DMS 273 treated with DMSO at 0.1 percent for 48 hours (cell line): Measurements from ENCODE around the gene ACSF3.
"Not testable (repeated sequence)": the region's sequence is repeated elsewhere in the genome, so short reads cannot be mapped to it uniquely, and the experiment has no call there.

Source experiments
- DNase-seq: peaks from one replicate; lab custom pipeline; 2025; lab: John Stamatoyannopoulos, UW

The ACSF3 gene

DNA sequence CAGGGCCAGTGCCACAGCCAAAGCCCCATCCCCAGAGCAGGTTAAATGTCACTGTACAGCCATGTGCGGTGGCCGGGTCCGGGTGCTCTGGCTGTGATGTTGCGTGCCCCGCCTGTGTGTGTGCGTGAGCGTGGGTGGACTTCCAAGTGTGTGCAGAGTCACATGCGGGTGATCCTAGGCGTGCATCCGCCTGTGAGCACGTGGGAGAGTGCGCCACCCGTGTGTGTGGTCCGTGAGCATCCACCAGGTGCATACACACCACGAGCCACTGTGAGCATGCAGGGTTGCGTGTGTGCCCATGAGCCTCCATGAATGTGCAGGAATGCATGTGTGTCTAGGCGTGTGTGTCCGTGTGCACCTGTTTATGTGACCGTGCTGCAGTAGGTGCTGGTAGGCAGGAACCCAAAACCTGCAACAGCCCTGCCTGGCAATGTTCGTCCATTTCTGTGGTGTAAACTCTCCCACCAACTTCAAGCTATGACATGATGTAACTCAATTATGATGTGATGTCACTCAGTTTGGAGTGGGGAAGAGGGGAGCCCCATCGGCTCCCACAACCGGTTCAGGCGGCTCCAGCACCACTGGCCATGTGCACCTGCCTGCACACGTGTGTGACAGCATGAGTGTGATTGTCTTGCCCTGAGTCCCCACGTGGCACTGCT, 37.6 kb upstream of the ACSF3 start:
- DNase-seq: no peak

DNA sequence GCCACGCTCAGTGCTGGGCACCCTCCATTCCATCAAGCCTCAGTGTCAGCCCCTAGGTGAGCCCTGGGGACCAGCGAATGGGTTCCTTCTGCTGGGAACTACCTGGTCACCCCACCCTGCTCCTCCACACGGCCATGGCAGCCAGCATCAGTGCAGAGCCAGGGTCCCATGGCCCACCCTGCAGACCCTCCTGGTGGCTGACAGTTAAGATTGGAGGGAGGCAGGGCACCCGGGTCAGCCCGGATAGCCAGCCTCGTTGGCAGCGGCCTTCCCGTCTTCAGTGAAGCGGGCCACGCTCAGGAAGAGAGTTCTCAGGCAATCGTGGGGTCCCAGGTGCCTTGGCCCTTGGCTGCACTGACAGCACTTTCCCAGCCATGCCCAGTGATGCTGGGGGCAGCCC, 37.1 kb upstream of the ACSF3 start:
- DNase-seq: no peak

DNA sequence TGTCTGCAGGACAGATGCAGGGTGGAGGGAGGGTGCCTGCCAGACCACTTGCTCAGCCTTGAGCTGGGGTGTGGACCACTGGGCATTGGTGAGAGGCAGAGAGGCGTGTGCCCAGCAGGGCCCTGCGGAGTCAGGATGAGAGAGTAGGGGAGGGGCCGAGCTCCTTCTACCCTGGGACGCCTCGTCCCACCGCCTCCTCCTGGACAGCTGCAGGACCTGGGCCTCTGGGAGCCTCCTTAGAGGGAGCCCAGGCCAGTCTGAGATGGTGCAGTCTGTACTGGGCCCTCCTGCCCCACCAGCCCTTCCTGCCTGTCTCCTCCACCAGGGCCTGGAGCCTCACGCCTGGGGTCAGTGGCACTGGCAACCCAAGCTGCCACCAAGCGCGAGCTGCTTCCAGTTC, 35.9 kb upstream of the ACSF3 start:
- DNase-seq: no peak

DNA sequence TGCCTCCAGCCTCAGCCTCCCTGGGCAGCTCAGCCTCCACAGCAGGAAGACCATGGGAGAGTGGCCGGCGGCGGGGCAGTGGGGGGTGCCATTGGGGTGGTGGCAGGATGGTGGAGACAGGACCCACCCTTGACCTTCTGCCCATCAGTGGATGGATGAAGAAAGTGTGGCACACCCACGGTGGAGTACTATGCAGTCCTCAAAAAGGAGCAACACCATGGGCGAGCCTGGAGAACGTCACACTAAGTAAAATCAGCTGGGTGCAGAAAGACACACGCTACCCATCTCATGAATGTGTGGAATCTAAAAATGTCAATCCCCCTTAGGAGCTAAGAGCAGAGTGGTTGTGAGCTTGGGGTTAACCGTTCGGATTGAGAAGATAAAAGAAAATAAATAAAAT, 34.8 kb upstream of the ACSF3 start:
- no peak for DNase-seq

DNA sequence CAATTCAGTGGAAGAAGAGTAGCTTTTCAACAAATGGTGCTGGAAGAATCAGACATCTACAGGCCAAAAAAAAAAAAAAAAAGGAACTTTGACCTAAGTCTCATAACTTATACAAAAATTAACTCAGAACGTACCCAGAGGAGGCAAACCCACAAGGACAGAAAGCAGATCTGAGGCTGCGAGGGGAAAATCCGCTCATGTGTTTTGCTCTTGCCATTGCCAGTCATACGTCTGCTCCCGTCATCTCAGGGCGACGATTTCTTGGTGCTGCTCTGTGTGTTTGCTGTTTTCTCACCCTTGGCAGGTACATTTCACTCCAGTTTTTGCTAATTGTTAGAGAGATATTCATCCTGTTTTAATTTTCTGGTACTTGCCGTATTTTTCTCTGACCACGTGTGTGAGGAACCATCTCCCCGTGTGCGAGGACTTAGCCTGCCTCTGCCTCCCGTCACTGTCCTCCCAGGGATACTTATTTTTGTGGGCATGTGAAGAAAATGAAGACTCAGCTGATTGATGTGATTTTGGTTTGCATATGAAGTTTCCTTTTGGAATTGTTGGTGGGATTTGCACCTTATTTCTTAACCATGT, 33.4 kb upstream of the ACSF3 start:
- no peak for DNase-seq

DNA sequence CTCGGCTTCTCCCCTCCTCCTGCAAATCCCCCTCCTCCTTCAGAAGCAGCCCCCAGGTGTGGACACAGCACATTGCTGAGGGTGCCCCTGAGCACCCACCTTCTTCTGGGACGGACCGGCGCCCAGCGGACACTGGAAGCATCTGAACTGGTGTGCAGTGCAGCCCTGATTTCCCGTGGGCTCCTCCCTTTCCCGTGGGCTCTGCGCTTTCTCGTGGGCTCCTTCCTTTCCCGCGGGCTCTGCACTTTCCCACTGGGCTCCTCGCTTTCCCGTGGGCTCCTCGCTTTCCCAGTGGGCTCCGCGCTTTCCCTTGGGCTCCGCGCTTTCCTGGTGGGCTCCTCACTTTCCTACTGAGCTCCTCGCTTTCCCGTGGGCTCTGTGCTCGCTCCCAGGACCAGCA, 32.6 kb upstream of the ACSF3 start:
- DNase-seq: no peak

DNA sequence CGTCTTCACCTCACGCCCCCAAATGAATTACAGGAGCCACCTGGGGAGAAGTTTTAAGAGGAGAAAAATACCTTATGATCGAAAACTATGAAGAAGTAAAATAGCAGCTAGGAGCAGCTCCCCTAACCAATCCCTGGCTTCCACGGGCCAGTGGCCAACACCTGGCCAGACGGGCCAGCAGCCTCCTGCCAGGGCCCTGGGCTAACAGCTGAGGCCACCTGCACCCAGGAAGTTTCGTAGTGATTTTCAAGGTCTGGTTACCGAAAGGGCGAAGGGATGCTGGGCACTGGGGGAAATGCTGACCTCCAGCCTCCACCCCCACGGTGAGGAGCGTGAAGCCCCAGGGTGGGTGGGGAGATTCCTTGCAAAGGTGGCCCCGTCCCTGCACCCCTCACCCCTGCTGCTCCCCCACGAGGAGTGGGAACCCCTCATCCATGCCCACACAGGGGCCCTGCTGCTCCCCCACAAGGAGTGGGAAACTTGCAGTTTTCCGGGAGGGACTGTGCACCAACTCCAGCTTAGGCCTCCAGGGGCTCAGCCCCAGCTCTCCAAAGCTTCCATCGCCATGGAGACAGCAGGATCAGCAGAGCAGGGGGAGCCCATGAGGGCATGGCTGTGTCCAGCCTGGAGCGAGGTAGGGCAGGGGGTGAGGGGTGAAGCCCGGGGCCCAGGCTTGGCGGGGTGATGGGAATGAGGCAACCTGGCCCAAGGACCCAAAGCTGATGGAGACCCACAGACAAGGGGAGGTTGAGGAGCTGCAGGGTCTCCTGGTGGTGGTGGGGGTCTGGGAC, 31.9 kb upstream of the ACSF3 start:
- DNase-seq: no peak

DNA sequence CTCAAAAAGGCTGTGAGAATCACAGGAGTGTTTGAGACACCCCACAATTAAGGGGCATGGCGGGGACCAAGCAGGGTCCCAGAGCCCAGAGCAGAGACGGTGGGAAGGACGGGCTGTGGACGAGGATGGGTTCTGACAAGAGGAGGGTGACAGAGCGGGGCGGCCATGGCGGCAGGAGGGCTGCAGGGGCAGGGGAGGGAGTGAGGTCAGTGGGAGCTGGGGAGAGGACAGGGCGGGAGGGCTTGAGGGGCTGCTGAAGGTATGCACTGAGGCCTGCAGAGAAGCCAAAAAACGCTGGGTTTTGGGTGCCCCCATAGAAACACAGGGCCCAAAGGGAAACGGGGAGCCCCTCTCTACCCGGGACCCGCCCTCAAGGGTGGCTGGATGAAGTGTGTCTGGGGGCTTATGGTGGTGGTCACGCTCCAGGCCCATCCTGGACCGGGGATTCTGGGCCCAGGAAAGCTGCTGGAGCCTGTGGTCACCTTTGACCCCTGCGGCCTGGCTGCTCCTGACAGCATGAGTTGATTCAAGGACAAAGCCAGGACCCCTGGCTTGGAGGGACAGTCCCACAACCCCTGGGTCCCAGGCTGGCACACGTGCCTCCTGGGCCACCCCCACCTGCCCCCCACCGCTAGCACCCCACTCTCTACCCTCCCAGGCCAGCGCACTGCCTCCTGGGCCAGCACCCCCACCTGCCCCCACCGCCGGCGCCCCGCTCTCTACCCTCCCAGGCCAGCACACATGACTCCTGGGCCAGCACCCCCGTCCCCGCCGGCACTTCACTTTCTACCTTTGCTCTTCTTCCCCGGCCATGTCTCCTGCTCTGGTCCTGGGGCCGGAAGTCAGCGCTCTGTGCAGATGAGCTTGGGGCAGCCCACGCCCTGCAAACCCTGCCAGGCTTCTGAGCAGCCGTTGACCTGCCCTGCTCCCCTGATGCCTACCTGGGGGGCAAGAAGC, 31.0 kb upstream of the ACSF3 start:
- no peak for DNase-seq

DNA sequence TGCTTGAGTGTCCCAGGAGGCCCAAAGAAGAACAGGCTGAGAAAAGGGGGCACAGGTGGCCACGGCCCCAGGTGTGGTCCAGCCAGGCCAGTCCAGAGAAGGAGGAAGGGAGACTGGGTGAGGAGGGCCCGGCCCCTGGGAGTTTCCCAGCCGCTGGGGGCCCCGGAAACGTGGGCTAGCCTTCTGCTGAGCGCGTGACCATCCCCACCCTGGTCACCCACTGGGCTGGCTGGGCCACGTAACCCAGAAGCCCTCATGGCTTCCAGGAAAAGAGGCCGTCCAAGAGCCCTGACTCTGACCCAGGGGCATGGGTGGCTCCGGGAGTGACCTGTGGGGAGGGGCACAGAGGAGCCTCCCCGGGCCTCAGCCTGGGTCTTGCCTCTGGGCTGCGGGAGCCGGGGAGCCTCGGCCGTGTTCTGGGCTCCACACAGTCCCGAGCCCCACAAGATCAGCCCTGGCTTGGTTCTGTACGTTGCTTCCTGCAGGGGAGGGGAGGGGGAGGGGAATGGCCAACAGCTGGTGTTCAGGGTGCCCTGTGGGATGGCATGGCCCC, 29.8 kb upstream of the ACSF3 start:
- no peak for DNase-seq

DNA sequence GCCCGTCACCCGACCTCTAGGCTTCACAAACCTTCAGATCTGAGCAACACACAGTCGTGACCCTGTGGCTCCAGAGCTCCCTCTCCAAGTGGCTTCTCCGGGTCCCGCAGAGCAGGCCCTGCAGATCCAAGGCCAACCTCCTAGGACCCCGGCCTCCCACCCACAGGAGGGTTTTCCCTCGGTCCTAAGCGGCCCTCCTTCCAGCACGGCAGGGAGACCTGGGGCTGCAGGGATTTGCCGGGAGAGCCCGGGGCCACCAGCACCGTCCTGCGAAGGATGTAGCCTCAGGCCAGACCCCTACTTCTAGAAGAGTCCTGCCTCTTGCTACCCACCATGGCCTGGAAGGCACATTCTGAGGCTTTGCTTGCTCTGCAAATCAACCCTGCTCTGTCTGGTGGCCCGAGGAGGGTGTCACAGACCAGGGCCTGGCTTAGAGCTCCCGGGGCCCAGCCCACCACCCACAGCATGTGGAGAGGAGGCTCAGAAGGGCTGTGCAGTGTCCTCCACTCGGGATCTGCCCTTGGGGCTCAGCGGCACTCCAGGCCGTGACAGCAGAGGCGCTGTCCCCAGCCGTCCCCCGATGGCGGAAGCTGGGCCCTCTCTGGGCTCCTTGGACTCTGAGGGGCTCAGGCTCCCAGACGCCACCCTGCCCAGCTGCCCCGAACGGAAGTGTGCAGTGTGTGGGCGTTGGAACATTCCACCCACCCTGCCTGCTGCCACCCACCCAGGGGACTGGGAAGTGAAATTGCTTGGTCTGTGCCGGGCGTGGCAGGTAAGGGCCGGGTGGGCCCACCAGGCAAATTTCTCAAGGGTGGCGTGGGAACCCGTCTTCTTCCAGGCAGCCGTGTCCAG, 28.8 kb upstream of the ACSF3 start:
- DNase-seq: no peak

DNA sequence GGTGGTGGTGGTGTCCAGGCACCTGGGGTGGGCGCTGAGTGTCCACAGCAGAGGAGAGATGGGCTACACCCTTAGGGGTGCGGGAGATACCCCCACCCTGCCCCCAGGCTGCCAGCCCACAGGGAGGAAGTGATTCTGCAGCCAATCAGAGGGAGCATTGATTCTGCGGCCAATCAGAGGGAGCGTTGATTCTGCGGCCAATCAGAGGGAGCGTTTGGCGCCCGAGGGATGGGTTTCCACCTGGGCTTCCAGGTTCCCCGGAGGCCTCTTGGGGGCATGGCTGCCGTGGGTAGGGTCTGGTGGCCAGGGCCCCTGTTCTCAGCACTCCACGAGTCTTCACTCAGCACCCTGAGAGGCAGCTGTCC, 28.2 kb upstream of the ACSF3 start:
- DNase-seq: no peak

DNA sequence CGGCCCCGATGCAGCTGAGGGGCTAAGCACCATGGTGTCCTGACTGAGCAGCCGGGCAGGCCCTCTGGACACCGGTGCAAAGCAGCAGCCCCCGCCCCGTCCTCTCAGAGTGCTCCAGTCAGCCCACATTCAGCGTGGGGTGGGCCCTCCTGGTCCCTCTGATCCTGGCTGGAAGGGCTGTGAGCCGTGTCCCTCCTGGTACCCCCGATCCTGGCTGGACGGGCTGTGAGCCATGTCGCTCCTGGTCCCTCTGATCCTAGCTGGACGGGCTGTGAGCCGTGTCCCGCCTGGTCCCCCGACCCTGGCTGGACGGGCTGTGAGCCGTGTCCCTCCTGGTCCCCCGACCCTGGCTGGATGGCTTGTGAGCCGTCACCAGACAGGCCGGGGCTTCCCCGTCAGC, 26.9 kb upstream of the ACSF3 start:
- DNase-seq: no peak

DNA sequence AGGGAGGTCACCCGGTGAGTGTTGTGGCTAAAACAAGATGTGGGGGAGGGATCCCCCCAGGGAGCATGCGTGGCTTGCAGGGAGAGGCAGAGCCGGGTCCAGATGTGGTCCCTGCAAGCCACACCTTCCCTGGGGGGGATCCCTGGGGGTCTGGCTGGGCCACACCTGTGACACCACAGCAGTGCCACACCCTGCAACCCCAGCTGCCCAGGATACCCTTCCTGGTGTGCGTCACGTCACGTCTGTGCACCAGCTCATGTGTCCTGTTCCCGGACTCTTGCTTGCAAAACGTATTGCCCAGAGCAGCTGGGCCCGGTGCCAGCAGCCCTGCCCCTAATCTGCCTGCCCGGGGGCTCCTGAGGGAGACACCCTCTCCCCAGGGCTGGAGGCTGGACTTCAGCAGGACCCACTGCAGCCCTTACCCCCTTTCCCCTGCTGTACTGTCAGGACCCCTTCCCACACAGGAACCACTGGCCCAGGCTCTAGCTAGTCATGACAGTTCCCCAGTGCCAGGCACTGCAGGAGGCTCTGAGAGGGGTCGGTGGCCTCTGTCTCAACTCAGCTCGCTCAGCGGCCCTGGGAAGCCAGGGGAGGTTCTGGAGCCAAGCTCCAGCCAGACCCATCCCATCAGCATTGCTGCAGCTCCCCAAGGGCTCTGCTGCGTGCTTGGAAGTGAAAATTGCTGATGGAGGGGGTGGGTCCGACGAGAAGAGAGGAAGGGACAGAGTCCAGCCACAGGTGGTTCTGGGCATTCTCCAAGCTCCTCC, 25.8 kb upstream of the ACSF3 start:
- DNase-seq: no peak

DNA sequence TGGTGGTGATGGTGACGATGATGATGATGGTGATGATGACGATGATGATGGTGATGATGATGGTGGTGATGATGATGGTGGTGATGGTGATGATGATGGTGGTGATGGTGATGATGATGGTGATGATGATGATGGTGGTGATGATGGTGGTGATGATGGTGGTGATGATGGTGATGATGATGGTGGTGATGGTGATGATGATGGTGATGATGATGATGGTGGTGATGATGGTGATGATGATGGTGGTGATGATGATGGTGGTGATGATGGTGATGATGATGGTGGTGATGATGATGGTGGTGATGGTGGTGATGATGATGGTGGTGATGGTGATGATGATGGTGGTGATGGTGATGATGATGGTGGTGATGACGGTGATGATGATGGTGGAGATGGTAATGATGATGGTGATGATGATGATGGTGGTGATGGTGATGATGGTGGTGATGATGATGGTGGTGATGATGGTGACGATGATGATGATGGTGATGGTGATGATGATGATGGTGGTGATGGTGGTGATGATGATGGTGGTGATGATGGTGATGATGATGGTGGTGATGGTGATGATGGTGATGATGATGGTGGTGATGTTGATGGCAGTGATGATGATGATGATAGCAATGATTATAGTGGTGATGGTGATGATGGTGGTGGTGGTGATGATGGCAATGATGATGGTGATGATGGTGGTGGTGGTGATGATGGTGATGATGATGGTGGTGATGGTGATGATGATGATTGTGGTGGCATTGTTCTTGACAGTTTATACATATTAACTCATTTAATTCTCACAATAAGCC, 24.6 kb upstream of the ACSF3 start:
- not testable (repeated sequence) for DNase-seq

DNA sequence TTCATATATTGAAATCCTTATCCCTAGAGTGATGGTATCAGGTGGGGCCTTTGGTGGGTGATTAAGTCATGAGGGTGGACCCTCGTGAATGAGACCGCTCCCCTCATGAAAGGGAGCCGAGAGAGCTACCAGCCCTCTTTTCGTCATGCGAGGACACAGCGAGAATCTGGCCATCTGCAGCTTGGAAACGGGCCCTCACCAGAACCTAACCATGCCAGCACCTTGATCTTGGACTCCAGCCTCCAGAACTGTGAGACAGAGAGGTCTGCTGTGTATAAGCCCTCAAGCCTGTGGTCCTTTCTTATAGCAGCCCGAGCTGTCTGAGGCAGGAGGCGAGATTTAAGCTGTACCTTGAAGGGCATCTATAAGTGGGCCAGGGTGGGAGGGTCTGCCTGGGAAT, 23.7 kb upstream of the ACSF3 start:
- no peak for DNase-seq

DNA sequence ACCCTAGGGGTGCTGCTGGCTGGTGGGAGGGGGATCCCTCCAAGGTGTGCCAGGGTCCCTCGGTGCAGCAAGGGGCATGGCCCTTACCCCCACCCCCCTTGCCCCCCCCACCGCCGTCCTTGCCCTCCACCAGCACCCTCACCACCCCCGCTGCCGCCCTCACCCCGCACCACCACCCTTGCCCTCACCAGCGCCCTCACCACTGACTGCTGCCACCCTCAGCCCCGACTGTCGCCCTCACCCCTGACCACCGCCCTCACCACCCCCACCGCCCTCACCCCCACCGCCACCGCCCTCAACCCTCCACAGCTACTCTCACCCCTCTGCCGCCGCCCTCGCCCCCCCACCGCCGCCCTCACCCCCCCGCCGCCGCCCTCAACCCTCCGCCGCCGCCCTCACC, 23.1 kb upstream of the ACSF3 start:
- DNase-seq: no peak

DNA sequence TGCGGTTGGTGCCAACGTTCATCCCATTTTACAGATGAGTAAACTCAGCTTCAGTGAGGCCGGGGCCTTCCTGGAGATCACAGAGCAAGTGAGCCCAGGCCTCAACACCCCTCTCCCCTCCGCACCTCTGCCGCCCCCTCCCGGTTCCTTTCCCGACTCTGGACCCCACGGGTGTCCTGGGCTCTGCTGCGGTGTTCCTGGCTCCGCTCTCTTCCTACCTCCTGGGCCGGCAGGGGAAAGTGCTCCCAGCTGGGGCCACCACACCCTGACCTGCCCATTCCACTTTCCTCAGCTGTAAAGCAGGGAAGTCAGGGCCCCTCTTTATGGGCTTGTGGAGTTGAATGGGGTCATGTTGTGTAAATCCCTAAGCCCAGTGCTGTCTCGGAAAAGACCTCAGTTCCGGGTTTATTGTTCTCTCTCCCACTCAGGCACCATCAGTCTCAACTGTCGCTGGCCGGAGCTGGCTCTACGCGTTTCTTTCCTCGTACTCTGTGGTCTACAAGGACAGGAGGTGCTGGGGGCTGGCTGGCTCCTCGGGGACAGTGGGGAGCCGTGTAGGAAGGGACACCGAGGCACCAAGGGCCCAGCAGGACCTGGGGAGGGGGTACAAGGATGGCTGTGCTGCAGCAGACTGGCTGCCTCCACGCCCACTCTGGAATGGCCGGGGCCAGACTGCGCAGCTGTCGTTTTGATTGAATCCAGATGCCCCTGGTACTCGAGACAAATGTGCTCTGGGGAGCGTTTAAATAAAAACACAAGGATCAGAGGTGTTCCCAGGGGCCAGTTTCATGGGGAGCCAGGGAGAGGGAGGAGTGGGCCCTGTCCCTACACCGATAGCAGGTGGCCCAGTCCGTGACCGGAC, 21.7 kb upstream of the ACSF3 start:
- peak; percentile 47 for DNase-seq

DNA sequence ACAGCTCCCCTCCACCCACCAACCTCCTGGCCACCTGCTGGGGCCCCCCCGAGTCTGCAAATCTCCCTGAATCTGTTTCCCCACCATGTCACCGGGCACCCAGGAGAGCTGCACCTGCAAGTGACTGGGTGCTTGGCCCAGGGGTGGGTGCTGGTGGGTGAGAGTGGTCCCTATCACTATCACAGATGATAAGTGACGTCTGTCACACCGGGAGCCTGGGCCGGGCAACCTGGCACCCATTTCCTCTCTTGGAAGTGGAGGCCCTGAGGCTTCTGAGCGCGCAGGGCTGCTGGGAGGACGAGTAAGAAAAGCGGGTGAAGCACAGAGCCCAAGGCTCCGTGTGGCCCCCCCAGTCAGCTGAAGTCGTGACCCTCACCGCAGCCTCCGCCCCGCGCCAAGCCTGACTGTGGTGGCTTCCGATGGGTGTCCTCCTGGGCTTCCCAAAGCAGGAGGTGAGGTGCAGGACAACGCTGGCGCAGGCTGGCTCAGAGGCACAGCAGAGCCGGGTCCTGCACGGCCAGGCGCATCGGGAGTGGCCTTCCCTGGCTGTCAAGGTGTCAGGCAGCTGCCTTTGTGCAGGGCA, 21.0 kb upstream of the ACSF3 start:
- DNase-seq: no peak
